SK-N-SH (cell line): ENCODE data around the gene STON2.

Experiments
- CTCF ChIP-seq: fragments of 200-600 bp; sonication (generic); IDR thresholded peaks from 2 replicates; pipeline ENCODE4 v1.6.1; 2017; ENCODE audit warnings: antibody characterized with exemption, mild to moderate bottlenecking, moderate library complexity
- IRF3 ChIP-seq: fragments of 150-350 bp; IDR thresholded peaks from 2 replicates; pipeline ENCODE4 v1.6.1; 2016; ENCODE audit warnings: mild to moderate bottlenecking, low read depth, low read length
- POLR2AphosphoS5 ChIP-seq: IDR thresholded peaks from 2 replicates; pipeline ENCODE4 v1.6.1; 2012; ENCODE audit warnings: low read depth, low read length
- RAD21 ChIP-seq: IDR thresholded peaks from 2 replicates; pipeline ENCODE4 v1.6.1; 2012; ENCODE audit warnings: mild to moderate bottlenecking, low read length

- TF ChIP-seq CTCF = no peak
- TF ChIP-seq POLR2AphosphoS5 = no peak
- no peak for TF ChIP-seq RAD21
- no peak for TF ChIP-seq IRF3
Observed at GRCh38 chr14:81329640-81330381, 70.3 kb downstream of the STON2 start.
